Stimulated activated CD8-positive, alpha-beta memory T cell treated with anti-CD3 and anti-CD28 coated beads, Interleukin-15, amount 100 ng/mL, for 48 hours (primary cell): ENCODE data around the gene NEK5.
A peak's percentile ranks its signal among the peaks of the same experiment; 100 is the strongest.

Experiments used
- DNase-seq, 2 donors: peaks; one replicate each; pipeline ENCODE4 v3.0.0-alpha.2; 2020; ENCODE audit warnings: low read depth in 2 of 2

NEK5 gene

DNA sequence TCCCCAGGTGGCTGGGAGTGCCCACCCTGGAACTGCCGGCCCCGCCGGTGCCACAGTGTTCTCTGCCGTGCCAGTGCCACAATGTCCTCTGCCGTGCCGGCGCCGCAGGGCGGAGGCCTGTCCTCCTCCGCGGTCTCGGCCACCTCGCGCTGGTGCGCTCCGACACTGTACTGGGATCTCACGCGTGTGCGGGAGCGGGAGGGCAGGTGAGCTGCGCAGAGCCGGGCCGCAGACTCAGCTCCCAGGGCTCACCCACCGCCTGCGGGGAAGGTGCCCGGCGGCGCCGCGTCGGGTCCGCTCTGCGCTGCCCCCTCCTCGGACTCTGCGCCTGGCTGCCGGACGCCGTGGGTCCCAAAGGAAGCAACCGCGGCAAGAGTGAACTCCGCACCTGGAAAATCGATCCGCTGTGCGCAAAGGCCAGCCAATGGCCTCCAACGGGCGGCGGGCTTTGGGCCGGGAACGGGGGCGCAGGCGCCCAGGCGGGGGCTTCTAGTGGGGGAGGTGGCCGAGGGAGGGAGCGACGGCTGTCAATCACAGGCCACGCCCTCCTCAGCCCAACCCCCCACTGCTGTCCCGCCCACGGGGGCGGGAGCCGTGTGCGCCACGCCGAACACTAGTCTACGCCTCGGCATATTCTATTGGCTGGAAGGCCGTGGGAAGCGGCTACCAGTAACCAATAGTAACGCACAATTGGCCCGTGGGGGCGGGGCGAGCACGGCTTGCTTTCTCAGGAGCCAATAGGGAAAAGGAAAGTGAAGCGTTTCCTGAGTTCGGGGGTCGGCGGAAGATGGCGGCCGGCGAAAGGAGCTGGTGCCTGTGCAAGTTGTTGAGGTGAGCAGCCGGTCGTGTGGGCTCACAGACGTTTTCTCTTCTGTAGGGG is 117.0 kb downstream of the NEK5 start, which contains the start of gene ALG11:
ALG11 (plus strand) TSS at position 767 of the 880 bp plus-strand sequence; CDS start at position 788, 21 bp downstream.
- DNase-seq, result peak; percentile 98

GRCh38 chr13:52010890-52011631 is 117.8 kb downstream of the NEK5 start, which contains the start of gene ATP7B:
Gene ATP7B (minus strand): TSS chr13:52011450. CDS start chr13:52011337, 113 bp downstream.
- DNase-seq, result peak in 1 of 2 donors; percentile 4

GRCh38 chr13:52009946-52010345 is 118.9 kb downstream of the NEK5 start:
- no peak for DNase-seq

- no peak for DNase-seq
Observed at GRCh38 chr13:52006523-52007245, 122.2 kb downstream of the NEK5 start.

DNA sequence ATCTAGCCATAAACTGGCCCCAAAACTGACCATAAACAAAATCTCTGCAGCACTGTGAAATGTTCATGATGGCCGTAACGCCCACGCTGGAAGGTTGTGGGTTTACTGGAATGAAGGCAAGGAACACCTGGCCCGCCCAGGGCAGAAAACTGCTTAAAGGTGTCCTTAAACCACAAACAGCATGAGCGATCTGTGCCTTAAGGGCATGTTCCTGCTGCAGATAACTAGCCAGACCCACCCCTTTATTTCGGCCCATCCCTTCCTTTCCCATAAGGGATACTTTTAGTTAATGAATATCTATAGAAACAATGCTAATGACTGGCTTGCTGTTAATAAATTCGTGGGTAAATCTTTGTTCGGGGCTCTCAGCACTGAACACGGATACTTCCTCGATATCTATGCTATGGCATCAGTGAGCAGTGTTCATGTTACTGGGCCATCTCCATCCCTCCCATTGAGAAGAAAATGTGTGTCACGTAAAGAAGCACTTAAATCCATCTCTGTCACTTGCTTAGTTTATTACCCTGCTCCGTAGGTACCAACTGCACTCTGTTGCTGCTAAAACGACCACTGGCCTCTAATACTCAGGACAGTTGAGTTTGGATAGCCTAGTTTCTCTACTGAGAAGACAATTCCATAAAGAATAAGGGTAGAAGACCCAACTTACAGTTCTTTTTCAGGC is 122.9 kb downstream of the NEK5 start:
- DNase-seq, result no peak

DNA sequence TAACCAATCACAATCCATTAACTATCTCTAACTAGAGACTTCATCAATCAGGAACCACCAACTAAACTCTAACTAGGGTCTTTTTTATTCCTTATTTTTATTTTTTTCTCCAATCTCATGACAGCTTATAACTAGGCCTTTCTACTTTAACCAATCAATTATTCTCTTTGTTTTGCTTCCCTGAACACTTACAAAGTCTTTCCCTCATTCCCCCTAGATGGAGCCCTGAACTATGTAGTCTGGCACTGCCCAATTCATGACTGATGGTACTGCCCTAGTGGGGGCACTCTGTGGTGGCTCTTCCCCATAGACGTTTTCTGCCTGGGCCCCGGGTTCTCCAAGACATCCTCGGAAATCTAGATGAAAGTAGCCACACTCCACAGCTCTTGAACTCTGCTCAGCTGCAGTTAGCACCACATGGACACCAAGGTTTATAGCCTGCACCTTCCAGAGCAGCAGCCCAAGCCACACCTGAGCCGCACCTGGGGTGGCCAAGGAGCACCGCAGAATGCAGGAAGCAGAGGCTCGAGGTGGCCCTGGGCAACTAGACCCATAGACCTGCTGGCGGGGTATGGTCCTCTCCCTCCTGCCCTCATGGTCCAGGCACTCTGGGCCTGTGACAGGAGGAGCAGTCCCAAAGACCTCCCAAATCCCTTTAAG is 124.2 kb downstream of the NEK5 start:
- DNase-seq, result no peak

- no peak for DNase-seq
Observed at GRCh38 chr13:52003541-52003940, 125.3 kb downstream of the NEK5 start.

GRCh38 chr13:52002361-52002760 is 126.5 kb downstream of the NEK5 start:
- no peak for DNase-seq

GRCh38 chr13:52001120-52001731 is 127.6 kb downstream of the NEK5 start:
- no peak for DNase-seq

- DNase-seq, result no peak
Observed at GRCh38 chr13:51999921-52000320, 129.0 kb downstream of the NEK5 start.

DNA sequence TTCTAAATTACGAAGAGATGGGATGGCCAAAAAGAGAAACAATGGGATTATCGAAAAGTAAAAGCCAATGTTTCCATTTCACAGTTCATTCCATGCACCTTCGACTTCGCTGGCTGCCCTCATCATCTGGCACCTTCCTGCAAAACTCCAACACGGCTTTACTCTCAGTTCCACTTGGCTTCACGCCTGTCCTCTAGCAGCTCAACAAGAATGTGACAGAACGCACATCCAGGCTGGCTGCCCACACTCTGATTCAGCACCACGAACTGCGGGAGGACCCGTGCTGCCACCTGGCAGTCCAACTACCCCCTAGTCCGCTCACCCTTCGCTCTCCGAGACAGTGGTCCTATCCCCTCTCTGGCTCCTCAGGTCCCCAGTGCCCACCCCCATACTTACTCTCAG is 129.4 kb downstream of the NEK5 start:
- DNase-seq, result no peak

DNA sequence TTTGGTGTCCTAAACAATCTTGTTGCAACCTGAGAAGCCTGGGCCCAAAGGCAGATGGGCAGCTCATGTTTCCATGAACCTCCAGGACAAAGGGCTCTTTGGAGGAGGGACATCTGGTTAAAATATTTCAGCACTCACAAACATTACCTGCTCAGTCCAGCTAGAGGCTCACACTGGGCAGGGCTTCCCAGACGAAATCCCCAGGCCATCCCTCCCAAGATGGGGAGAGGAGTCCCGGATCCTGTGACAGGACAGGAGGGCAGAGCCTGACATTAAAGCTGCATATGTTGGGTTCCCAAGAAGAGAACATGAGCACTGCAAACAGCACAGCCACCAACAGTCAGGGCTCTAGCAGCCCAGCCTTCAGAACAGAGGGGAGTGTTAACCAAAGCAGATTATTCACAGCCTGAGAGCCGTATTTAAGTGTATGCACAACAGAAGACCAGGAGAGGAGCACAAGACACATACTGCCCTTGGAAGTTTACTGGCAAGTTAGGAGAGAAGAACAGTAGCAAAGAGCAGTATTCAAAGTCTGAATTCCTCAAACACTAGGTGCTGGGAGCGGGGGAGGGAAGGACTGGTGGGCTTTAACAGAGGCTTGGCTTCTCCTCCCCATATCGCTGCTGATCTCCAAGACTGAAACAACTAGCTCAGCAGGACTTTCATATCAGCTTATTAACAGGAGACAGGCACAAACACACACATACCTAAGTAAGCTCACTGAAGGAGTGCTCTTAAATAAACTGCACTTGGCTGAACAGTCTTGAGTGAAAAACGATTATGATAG is 130.0 kb downstream of the NEK5 start:
- no peak for DNase-seq

- no peak for DNase-seq
Observed at GRCh38 chr13:51997641-51998330, 131.1 kb downstream of the NEK5 start.

GRCh38 chr13:51997186-51997585 is 131.7 kb downstream of the NEK5 start:
- no peak for DNase-seq

DNA sequence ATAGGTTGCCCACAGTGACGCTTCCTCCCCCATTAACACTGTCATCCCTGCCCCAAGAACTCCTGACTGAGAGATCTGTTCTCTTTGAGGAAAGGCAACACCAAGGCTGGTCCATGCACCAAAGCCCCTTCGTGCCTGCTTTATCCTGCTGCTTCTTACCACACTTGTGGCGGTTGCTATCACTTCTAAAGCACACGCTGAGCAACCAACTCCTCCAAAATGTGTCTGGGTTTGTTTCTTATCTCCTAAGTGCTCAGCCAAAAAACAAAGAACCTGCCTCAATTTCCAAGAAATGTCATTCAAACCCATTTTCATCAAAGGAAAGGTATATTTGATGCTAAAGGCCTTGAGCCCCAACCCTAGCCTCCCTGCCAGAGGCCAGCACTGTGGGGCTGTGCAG is 132.2 kb downstream of the NEK5 start:
- no peak for DNase-seq

DNA sequence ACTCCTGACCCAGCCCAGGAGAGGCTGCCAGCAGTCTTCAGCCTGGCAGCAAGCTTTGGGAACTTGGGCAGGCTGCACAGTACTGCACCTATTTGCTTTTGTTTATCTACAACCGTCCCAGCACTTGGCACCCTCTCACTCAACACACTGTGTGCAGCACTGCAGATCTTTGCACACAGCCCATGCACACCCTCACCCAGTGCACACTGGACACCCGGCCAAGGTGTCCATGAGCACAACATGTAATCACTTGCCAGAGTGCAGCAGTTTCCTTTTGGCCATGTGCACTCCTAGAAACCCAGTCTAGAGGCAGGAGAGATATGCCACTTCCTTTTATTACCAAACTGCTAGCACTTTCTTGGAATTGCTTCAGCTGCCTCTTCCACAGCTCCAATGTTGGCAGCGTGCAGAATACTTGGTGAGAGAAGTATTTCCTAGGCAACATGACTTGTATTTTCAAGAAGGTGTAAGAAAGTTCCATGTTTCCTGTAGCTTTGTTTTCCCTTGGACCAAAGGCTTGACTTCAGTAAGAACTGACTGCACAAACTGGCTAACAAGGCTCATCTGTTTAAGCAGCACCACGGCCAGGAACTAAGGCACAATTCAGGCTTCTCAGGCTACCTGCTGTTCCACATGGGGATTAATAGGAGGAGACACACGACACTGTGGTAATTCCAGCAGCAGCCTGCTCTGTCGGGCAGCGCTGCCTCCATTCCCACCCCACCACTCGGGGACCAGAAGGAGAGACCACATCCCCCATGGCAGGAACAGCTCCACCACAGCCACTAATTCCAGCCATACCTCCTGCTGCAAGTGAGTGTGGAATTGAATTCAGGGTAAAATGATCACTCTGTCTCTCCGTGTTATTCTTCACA is 133.0 kb downstream of the NEK5 start:
- no peak for DNase-seq

DNA sequence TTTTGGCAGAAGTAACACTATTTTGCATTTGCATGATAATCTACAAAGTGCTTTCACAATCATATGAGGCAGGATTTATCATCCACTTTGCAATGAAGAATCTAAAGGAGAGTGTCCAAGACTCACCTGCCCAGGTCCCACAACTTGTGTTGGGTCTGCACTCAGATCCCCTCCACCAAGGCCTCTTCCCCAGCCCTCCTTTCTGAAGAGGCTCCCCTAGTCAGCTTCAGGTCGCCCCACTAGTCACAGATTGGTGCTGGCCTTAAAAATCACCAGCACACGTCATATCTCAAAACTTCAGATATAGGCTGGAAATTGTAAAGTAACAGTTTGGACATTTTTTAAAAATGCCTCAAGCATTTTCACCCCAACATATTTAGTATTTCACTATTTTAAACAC is 135.2 kb downstream of the NEK5 start:
- no peak for DNase-seq

DNA sequence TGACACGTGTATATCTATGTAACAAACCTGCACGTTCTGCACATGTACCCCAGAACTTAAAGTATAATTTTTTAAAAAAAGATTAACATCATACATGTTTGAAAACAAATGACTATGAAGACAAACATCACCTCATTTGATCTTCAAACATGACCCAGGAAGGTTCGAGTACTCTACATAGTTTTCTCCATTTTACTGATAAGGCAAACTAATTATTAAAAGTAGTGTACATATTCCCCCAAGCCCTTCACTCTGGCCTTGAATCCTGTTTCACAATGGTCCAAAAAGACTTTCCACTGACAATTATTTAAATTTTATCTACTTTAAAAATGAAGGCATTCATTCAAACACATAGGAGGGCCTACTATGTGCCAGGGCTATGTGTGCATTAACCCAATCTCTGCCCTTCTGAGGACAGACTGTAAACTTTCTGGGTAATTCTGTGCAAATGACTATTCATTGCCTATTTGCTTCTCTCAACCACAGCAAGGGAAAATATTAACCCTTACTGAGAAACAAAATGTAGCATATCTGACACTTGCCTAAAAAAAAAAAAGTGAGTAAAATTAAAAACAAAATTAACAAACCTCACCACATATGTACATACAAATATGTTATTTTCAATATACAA is 139.8 kb downstream of the NEK5 start:
- DNase-seq, result no peak
